Dedifferentiated amniotic fluid mesenchymal stem cell (primary cell): ENCODE measurements around the gene SMG6.
A peak's percentile ranks its signal among the peaks of the same experiment; 100 is the strongest.
"Not testable (repeated sequence)": the region's sequence is repeated elsewhere in the genome, so short reads cannot be mapped to it uniquely, and the experiment has no call there.

Source experiments
- DNase-seq: peaks from one replicate; pipeline ENCODE4 v3.0.0-alpha.2; 2016; ENCODE audit errors: extremely low spot score

Gene SMG6

GRCh38 chr17:2303204-2304188 lies at the start of gene SMG6, which contains the start of gene SRR:
Gene SMG6 (minus strand): TSS chr17:2303785. CDS start chr17:2303720, 65 bp downstream.
Gene SRR (plus strand): TSS chr17:2303950. CDS start chr17:2315561, 11,611 bp downstream.
- DNase-seq, result peak; percentile 71

GRCh38 chr17:2351269-2351668 lies 47.7 kb upstream of the SMG6 start:
- DNase-seq, result no peak

- peak; percentile 53 for DNase-seq
These were observed 44.5 kb upstream of the SMG6 start for GRCh38 chr17:2347805-2348685.

GRCh38 chr17:2346475-2346874 lies 42.9 kb upstream of the SMG6 start:
- no peak for DNase-seq

- DNase-seq, result no peak
These were observed 40.9 kb upstream of the SMG6 start for GRCh38 chr17:2344528-2344927.

GRCh38 chr17:2343421-2343820 lies 39.8 kb upstream of the SMG6 start:
- no peak for DNase-seq

- no peak for DNase-seq
These were observed 34.7 kb upstream of the SMG6 start for GRCh38 chr17:2338315-2338657.

- DNase-seq, result no peak
These were observed 34.1 kb upstream of the SMG6 start for GRCh38 chr17:2337544-2338314.

- DNase-seq, result peak; percentile 22
These were observed 33.4 kb upstream of the SMG6 start, which contains the start of gene SGSM2 for GRCh38 chr17:2336852-2337543. Gene SGSM2 (plus strand): TSS chr17:2337501. CDS start chr17:2337689, 188 bp downstream.

GRCh38 chr17:2336215-2336851 lies 32.7 kb upstream of the SMG6 start, which contains the start of gene TSR1:
Gene TSR1 (minus strand): TSS chr17:2336457. CDS start chr17:2336427, 30 bp downstream.
- peak; percentile 92 for DNase-seq

GRCh38 chr17:2335726-2336214 lies 32.2 kb upstream of the SMG6 start:
- DNase-seq, result no peak

GRCh38 chr17:2331303-2331702 lies 27.7 kb upstream of the SMG6 start:
- DNase-seq, result no peak

GRCh38 chr17:2323629-2324314 lies 20.2 kb upstream of the SMG6 start:
- DNase-seq, result no peak

GRCh38 chr17:2321399-2321798 lies 17.8 kb upstream of the SMG6 start:
- DNase-seq, result no peak

- no peak for DNase-seq
These were observed 15.5 kb upstream of the SMG6 start for GRCh38 chr17:2319051-2319450.

- DNase-seq, result no peak
These were observed 14.2 kb upstream of the SMG6 start for GRCh38 chr17:2317796-2318195.

GRCh38 chr17:2316916-2317205 lies 13.3 kb upstream of the SMG6 start:
- DNase-seq, result not testable (repeated sequence)

GRCh38 chr17:2312736-2313135 lies 9.2 kb upstream of the SMG6 start:
- peak; percentile 36 for DNase-seq

- no peak for DNase-seq
These were observed 6.0 kb upstream of the SMG6 start for GRCh38 chr17:2309338-2310154.
